Vagina (tissue), 2 donors: Measurements from ENCODE around the gene APLNR.

Experiments
- POLR2A ChIP-seq, 2 donors: fragments of 450-650 bp; IDR thresholded peaks; one replicate each; pipeline ENCODE4 v1.6.1; 2017; ENCODE audit warnings: antibody characterized with exemption in 2 of 2, mild to moderate bottlenecking in 2 of 2, moderate library complexity in 2 of 2
- POLR2AphosphoS5 ChIP-seq, 2 donors: sonication (generic); formaldehyde crosslinking; IDR thresholded peaks; one replicate each; pipeline ENCODE4 v1.9.0; 2017; ENCODE audit warnings: antibody characterized with exemption in 2 of 2, mild to moderate bottlenecking in 2 of 2, low read depth in 1 of 2; ENCODE audit not compliant: insufficient read depth in 1 of 2
- TF ChIP-seq, protein P1 (sequence below), 3 experiments: fragments of 450-650 bp in 2 of 3; fragments of 200-600 bp in 1 of 3; sonication (generic) in 1 of 3; IDR thresholded peaks; one replicate each; pipeline ENCODE4 v1.5.1; 2017 to 2019; ENCODE audit warnings: antibody characterized with exemption in 3 of 3, mild to moderate bottlenecking in 2 of 3, moderate library complexity in 2 of 3

DNA sequence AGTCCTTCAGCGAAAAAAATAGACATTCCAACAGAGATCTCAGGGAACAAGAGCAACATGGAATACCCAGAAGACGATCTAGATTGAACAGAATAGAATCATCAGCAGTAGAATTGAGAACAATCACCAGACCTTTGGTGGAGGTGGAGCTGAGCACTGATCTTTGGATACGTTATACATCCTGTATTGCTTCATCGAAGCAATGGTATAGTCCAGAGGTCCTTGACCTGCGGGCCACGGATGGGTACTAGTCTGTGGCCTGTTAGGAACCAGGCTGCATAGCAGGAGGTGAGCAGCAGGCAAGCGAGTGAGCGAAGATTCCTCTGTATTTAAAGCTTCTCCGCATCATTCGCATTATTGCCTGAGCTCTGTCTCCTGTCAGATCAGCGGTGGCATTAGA is 37.7 kb downstream of the APLNR start:
- no peak for TF ChIP-seq POLR2AphosphoS5 (IDR thresholded peaks at IDR 0.05; ENCODE audit: insufficient read depth in 1 of 2, low read depth in 1 of 2)
- no peak for TF ChIP-seq POLR2A (IDR thresholded peaks at IDR 0.05)
- TF ChIP-seq, protein P1, sequence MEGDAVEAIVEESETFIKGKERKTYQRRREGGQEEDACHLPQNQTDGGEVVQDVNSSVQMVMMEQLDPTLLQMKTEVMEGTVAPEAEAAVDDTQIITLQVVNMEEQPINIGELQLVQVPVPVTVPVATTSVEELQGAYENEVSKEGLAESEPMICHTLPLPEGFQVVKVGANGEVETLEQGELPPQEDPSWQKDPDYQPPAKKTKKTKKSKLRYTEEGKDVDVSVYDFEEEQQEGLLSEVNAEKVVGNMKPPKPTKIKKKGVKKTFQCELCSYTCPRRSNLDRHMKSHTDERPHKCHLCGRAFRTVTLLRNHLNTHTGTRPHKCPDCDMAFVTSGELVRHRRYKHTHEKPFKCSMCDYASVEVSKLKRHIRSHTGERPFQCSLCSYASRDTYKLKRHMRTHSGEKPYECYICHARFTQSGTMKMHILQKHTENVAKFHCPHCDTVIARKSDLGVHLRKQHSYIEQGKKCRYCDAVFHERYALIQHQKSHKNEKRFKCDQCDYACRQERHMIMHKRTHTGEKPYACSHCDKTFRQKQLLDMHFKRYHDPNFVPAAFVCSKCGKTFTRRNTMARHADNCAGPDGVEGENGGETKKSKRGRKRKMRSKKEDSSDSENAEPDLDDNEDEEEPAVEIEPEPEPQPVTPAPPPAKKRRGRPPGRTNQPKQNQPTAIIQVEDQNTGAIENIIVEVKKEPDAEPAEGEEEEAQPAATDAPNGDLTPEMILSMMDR (IDR thresholded peaks at IDR 0.05), result no peak
